Measurements from ENCODE around the gene FGFR3. TPM values are rescaled to one million over a fixed set of nuclear protein-coding genes. Genes with fewer than 3 reads are reported as not detected.

FGFR3 gene
- total RNA-seq, 1 experiment from 2014 or later: 10.2 TPM

- no peaks in the 10 kb centered on the region for H3K36me3 ChIP-seq
- no peaks in the 10 kb centered on the region for H3K9me3 ChIP-seq (replicated peaks)
- no peak overlapping the region for H3K4me3 ChIP-seq
- H3K27me3 ChIP-seq (replicated peaks): no peaks in the 10 kb centered on the region
- H3K4me1 ChIP-seq (replicated peaks): peaks cover 3% of the 10 kb centered on the region
- no peak for DNase-seq (ENCODE audit: low read depth in 1 of 2, low spot score in 2 of 2)
- H3K27ac ChIP-seq: no peak overlapping the region
Observed at GRCh38 chr4:1783015-1783414, 10.1 kb upstream of the FGFR3 start.

GRCh38 chr4:1783970-1784369 lies 9.1 kb upstream of the FGFR3 start:
- Histone ChIP-seq H3K27ac (no peak overlapping the region), H3K4me1 (replicated peaks) (no peaks in the 10 kb centered on the region), H3K9me3 (replicated peaks) (no peaks in the 10 kb centered on the region), H3K36me3 (no peaks in the 10 kb centered on the region), H3K27me3 (replicated peaks) (no peaks in the 10 kb centered on the region), H3K4me3 (no peak overlapping the region)
- no peak for DNase-seq (ENCODE audit: low read depth in 1 of 2, low spot score in 2 of 2)

GRCh38 chr4:1784395-1784788 lies 8.7 kb upstream of the FGFR3 start:
- no peaks in the 10 kb centered on the region for H3K27me3 ChIP-seq (replicated peaks)
- no peak overlapping the region for H3K27ac ChIP-seq
- no peaks in the 10 kb centered on the region for H3K9me3 ChIP-seq (replicated peaks)
- DNase-seq (ENCODE audit: low read depth in 1 of 2, low spot score in 2 of 2): no peak
- H3K36me3 ChIP-seq: no peaks in the 10 kb centered on the region
- no peak overlapping the region for H3K4me3 ChIP-seq
- H3K4me1 ChIP-seq (replicated peaks): no peaks in the 10 kb centered on the region

- H3K4me1 ChIP-seq (replicated peaks): no peaks in the 10 kb centered on the region
- no peak overlapping the region for H3K4me3 ChIP-seq
- H3K9me3 ChIP-seq (replicated peaks): no peaks in the 10 kb centered on the region
- no peak overlapping the region for H3K27ac ChIP-seq
- no peaks in the 10 kb centered on the region for H3K27me3 ChIP-seq (replicated peaks)
- no peak for DNase-seq (ENCODE audit: low read depth in 1 of 2, low spot score in 2 of 2)
- H3K36me3 ChIP-seq: no peaks in the 10 kb centered on the region
Observed at GRCh38 chr4:1784789-1785591, 8.1 kb upstream of the FGFR3 start.

GRCh38 chr4:1785592-1785991 lies 7.5 kb upstream of the FGFR3 start:
- H3K4me3 ChIP-seq: no peak overlapping the region
- H3K27ac ChIP-seq: no peak overlapping the region
- no peaks in the 10 kb centered on the region for H3K27me3 ChIP-seq (replicated peaks)
- H3K4me1 ChIP-seq (replicated peaks): no peaks in the 10 kb centered on the region
- H3K36me3 ChIP-seq: no peaks in the 10 kb centered on the region
- no peaks in the 10 kb centered on the region for H3K9me3 ChIP-seq (replicated peaks)
- DNase-seq (ENCODE audit: low read depth in 1 of 2, low spot score in 2 of 2): no peak

- Histone ChIP-seq H3K4me1 (replicated peaks) (no peaks in the 10 kb centered on the region), H3K4me3 (no peak overlapping the region), H3K36me3 (no peaks in the 10 kb centered on the region), H3K27me3 (replicated peaks) (no peaks in the 10 kb centered on the region), H3K9me3 (replicated peaks) (no peaks in the 10 kb centered on the region), H3K27ac (no peak overlapping the region)
- no peak for DNase-seq (ENCODE audit: low read depth in 1 of 2, low spot score in 2 of 2)
Observed at GRCh38 chr4:1786544-1787362, 6.3 kb upstream of the FGFR3 start.

- H3K36me3 ChIP-seq: no peaks in the 10 kb centered on the region
- no peak for DNase-seq (ENCODE audit: low read depth in 1 of 2, low spot score in 2 of 2)
Observed at GRCh38 chr4:1787411-1788077, 5.5 kb upstream of the FGFR3 start.

GRCh38 chr4:1788254-1788973 lies 4.7 kb upstream of the FGFR3 start:
- Histone ChIP-seq H3K27ac (no peak overlapping the region), H3K4me1 (replicated peaks) (no peaks in the 10 kb centered on the region), H3K4me3 (no peak overlapping the region), H3K27me3 (replicated peaks) (no peaks in the 10 kb centered on the region; the same call in 1 of the 2 replicates), H3K36me3 (no peaks in the 10 kb centered on the region), H3K9me3 (replicated peaks) (no peaks in the 10 kb centered on the region)
- no peak for DNase-seq (ENCODE audit: low read depth in 1 of 2, low spot score in 2 of 2)

More at GRCh38 chr4:1787411-1788077, 5.5 kb upstream of the FGFR3 start:
- no peak overlapping the region for H3K27ac ChIP-seq
- no peaks in the 10 kb centered on the region for H3K9me3 ChIP-seq (replicated peaks)
- no peak overlapping the region for H3K4me3 ChIP-seq
- no peaks in the 10 kb centered on the region; the same call in 1 of the 2 replicates for H3K27me3 ChIP-seq (replicated peaks)
- H3K4me1 ChIP-seq (replicated peaks): no peaks in the 10 kb centered on the region

GRCh38 chr4:1789552-1789951 lies 3.5 kb upstream of the FGFR3 start:
- Histone ChIP-seq H3K27me3 (replicated peaks) (peaks cover 5% of the 10 kb centered on the region; the same call in 1 of the 2 replicates), H3K27ac (no peak overlapping the region), H3K4me3 (no peak overlapping the region), H3K4me1 (replicated peaks) (peaks cover 9% of the 10 kb centered on the region), H3K9me3 (replicated peaks) (no peaks in the 10 kb centered on the region), H3K36me3 (no peaks in the 10 kb centered on the region)
- DNase-seq (ENCODE audit: low read depth in 1 of 2, low spot score in 2 of 2): no peak

- no peak overlapping the region for H3K4me3 ChIP-seq
- peaks cover 5% of the 10 kb centered on the region; the same call in 1 of the 2 replicates for H3K27me3 ChIP-seq (replicated peaks)
Observed at GRCh38 chr4:1790005-1790404, 3.1 kb upstream of the FGFR3 start.

GRCh38 chr4:1792158-1792831 lies 798 bp upstream of the FGFR3 start:
- Histone ChIP-seq H3K27ac (no peak overlapping the region), H3K9me3 (replicated peaks) (no peaks in the 10 kb centered on the region), H3K36me3 (no peaks in the 10 kb centered on the region), H3K4me3 (no peak overlapping the region), H3K4me1 (replicated peaks) (peaks cover 13% of the 10 kb centered on the region), H3K27me3 (replicated peaks) (peaks cover 5% of the 10 kb centered on the region; the same call in 1 of the 2 replicates)
- no peak for DNase-seq (ENCODE audit: low read depth in 1 of 2, low spot score in 2 of 2)

More at GRCh38 chr4:1790005-1790404, 3.1 kb upstream of the FGFR3 start:
- H3K27ac ChIP-seq: no peak overlapping the region
- no peaks in the 10 kb centered on the region for H3K9me3 ChIP-seq (replicated peaks)
- DNase-seq (ENCODE audit: low read depth in 1 of 2, low spot score in 2 of 2): no peak
- no peaks in the 10 kb centered on the region for H3K36me3 ChIP-seq
- H3K4me1 ChIP-seq (replicated peaks): peaks cover 13% of the 10 kb centered on the region

GRCh38 chr4:1793496-1793840 lies 375 bp downstream of the FGFR3 start:
- H3K4me1 ChIP-seq (replicated peaks): peaks cover 13% of the 10 kb centered on the region

More at GRCh38 chr4:1793496-1793840, 375 bp downstream of the FGFR3 start:
- Histone ChIP-seq H3K27ac (no peak overlapping the region), H3K27me3 (replicated peaks) (peaks cover 5% of the 10 kb centered on the region; the same call in 1 of the 2 replicates), H3K4me3 (peak overlapping the region; percentile 44), H3K36me3 (no peaks in the 10 kb centered on the region), H3K9me3 (replicated peaks) (no peaks in the 10 kb centered on the region)
- DNase-seq (ENCODE audit: low read depth in 1 of 2, low spot score in 2 of 2): peak in 1 of 2 experiments; percentile 52

Data from SJSA1 (cell line).